ENCODE results near the gene TTC22.

Gene TTC22

GRCh38 chr1:54745274-54745673 is 55.8 kb downstream of the TTC22 start:
- no peak for DNase-seq

DNA sequence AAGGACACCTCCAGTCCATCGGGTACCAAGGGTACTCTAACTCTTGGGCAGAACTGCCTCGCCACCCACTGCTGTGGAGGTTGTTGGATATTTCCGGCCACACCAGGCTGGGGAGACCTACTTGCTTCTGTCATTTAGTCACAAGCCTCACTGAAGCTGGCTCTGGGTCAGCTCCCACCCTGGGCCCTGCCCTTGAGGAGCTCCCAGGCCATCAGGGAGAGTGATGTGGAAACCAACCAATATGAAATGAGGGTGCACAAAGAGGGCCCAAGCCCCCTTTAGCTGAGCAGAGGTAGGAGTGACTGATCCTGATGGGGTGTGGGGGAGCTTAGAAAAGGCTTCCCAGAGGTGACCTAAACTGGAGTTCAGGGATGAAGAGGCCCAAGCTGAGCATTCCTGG is 56.4 kb downstream of the TTC22 start:
- no peak for DNase-seq

- DNase-seq = no peak
Measured at GRCh38 chr1:54743416-54744226, 57.5 kb downstream of the TTC22 start.

- DNase-seq = peak; percentile 39
Measured at GRCh38 chr1:54742282-54742681, 58.8 kb downstream of the TTC22 start.

DNA sequence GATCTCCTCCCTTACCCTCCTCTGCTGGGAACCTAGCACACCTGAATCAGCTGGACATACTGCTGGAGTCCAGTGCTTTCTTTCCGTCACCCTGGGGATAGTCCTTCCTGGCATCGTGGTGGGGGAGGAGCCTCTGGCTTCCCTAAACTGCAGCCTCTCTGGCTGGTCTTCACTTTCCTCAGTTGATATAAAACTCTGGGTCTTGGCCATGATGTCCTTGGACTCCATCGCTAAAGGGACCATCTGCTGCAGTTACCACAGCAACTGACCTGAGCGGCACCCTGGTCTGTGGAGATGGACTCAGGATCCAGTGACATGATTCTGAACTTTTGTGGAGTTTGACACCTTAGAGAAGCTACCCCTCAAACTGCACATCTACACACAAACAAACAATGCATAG is 59.6 kb downstream of the TTC22 start:
- DNase-seq = no peak

GRCh38 chr1:54738244-54738643 is 62.9 kb downstream of the TTC22 start:
- DNase-seq = no peak

GRCh38 chr1:54736685-54737084 is 64.4 kb downstream of the TTC22 start:
- no peak for DNase-seq
